K562 (cell line): ENCODE results near the gene NR3C1. TPM values are rescaled to one million over a fixed set of nuclear protein-coding genes. Genes with fewer than 3 reads are reported as not detected.

Experiments
- ATF7 ChIP-seq: fragments of 450-650 bp; IDR thresholded peaks from 2 replicates; pipeline ENCODE4 v1.7.1; 2014; ENCODE audit warnings: mild to moderate bottlenecking, moderate library complexity
- CHD1 ChIP-seq: fragments of 200-600 bp; sonication (generic); IDR thresholded peaks from one replicate; pipeline ENCODE4 v1.6.1; 2012; ENCODE audit warnings: mild to moderate bottlenecking, moderate library complexity, low read length, inconsistent platforms
- FOXM1 ChIP-seq, 2 experiments: fragments of 450-650 bp in 1 of 2; sonication (generic) in 1 of 2; formaldehyde crosslinking in 1 of 2; IDR thresholded peaks; 2 replicates each; pipeline versions ENCODE4 v1.6.1 to v1.9.0; 2017 to 2022; ENCODE audit warnings: low read depth in 2 of 2, mild to moderate bottlenecking in 2 of 2, missing genetic modification reagents in 1 of 2, moderate library complexity in 1 of 2
- HNRNPL ChIP-seq: fragments of 200-400 bp; formaldehyde crosslinking; IDR thresholded peaks from 2 replicates; pipeline ENCODE4 v1.6.1; 2017; ENCODE audit warnings: low read depth, mild to moderate bottlenecking, low read length
- PHF21A ChIP-seq: fragments of 450-650 bp; IDR thresholded peaks from 2 replicates; pipeline ENCODE4 v1.6.1; 2017; ENCODE audit warnings: low read depth, borderline replicate concordance
- RAD21 ChIP-seq, 2 experiments: fragments of 250-450 bp in 1 of 2; fragments of 450-650 bp in 1 of 2; sonication (Bioruptor Pico) in 1 of 2; formaldehyde crosslinking in 1 of 2; IDR thresholded peaks in 1 of 2; conservative IDR thresholded peaks in 1 of 2; 2 replicates each; pipeline versions ENCODE4 v1.4.0 to v1.8.0; 2020 to 2022; ENCODE audit warnings: mild to moderate bottlenecking in 2 of 2, moderate library complexity in 1 of 2
- RBM15 ChIP-seq: fragments of 200-400 bp; formaldehyde crosslinking; IDR thresholded peaks from 2 replicates; pipeline ENCODE4 v1.6.1; 2018; ENCODE audit warnings: mild to moderate bottlenecking, low read length, moderate library complexity; ENCODE audit not compliant: insufficient read depth
- SAFB2 ChIP-seq: fragments of 200-400 bp; formaldehyde crosslinking; IDR thresholded peaks from 2 replicates; pipeline ENCODE4 v1.6.1; 2018; ENCODE audit warnings: borderline replicate concordance, low read length, low read depth, moderate library complexity; ENCODE audit not compliant: severe bottlenecking
- SNIP1 ChIP-seq: fragments of 450-650 bp; IDR thresholded peaks from 2 replicates; pipeline ENCODE4 v1.7.1; 2017; ENCODE audit warnings: low read depth, mild to moderate bottlenecking
- TAF9B ChIP-seq: fragments of 450-650 bp; IDR thresholded peaks from 2 replicates; pipeline ENCODE4 v1.6.1; 2018; ENCODE audit warnings: mild to moderate bottlenecking; ENCODE audit not compliant: partially characterized antibody
- ZNF174 ChIP-seq: fragments of 250-450 bp; sonication (Bioruptor Pico); IDR thresholded peaks from 2 replicates; pipeline ENCODE4 v1.4.0; 2020; ENCODE audit warnings: mild to moderate bottlenecking
- ZNF23 ChIP-seq: fragments of 250-450 bp; sonication (Bioruptor Pico); IDR thresholded peaks from 2 replicates; pipeline ENCODE4 v1.4.0; 2020; ENCODE audit warnings: mild to moderate bottlenecking
- ZNF232 ChIP-seq: sonication (generic); formaldehyde crosslinking; IDR thresholded peaks from 2 replicates; pipeline ENCODE4 v1.8.0; 2022; ENCODE audit warnings: mild to moderate bottlenecking, missing genetic modification reagents
- ZNF311 ChIP-seq: fragments of 250-450 bp; sonication (Bioruptor Pico); IDR thresholded peaks from 2 replicates; pipeline ENCODE4 v1.4.0; 2020; ENCODE audit warnings: mild to moderate bottlenecking, moderate library complexity
- ZNF551 ChIP-seq: fragments of 250-450 bp; sonication (Bioruptor Pico); IDR thresholded peaks from 2 replicates; pipeline ENCODE4 v1.5.0; 2021; ENCODE audit warnings: mild to moderate bottlenecking, moderate library complexity
- polyA plus RNA-seq, 8 experiments: library from polyadenylated mRNA; depleted of rRNA in 4 of 8; stranded (reverse) in 5 of 8; unstranded in 3 of 8; fragments of >200 nt; fragmentation: Nextera tagmentation in 2 of 8; fragmentation: Illumina TruSeq in 1 of 8; extraction: Ambion mirVana in 2 of 8; extraction: Trizol in 1 of 8; gene quantifications; 2 replicates each; pipeline versions ENCODE4 v1.2.1 to v1.2.3, GENCODE V29; 2011 to 2014; ENCODE audit warnings: inconsistent platforms in 1 of 8, missing spikeins in 1 of 8
- total RNA-seq, 7 experiments: library from RNA; depleted of rRNA in 6 of 7; stranded (reverse); fragments of >200 nt in 6 of 7; fragmentation: Illumina TruSeq in 2 of 7; extraction: Trizol in 2 of 7; gene quantifications; 2 replicates each; pipeline versions ENCODE4 v1.2.1 to v1.2.3, GENCODE V29; 2011 to 2021; ENCODE audit warnings: low replicate concordance in 1 of 7
- TF ChIP-seq, protein P1 (sequence below), 2 experiments: IDR thresholded peaks; 2 replicates each; pipeline ENCODE4 v1.6.1; 2011; ENCODE audit warnings: borderline replicate concordance in 1 of 2, control low read depth in 1 of 2, low read depth in 1 of 2, low read length in 1 of 2, mild to moderate bottlenecking in 1 of 2, mixed read lengths in 1 of 2, moderate library complexity in 1 of 2; ENCODE audit not compliant: insufficient read depth in 1 of 2, insufficient read length in 1 of 2, poor library complexity in 1 of 2, severe bottlenecking in 1 of 2; ENCODE audit errors: extremely low read depth in 1 of 2
- TF ChIP-seq, protein P2 (sequence below): IDR thresholded peaks from 2 replicates; pipeline ENCODE4 v1.6.1; 2012; ENCODE audit warnings: low read depth, low read length, improper control_type of control experiment, borderline replicate concordance
- TF ChIP-seq, protein P3 (sequence below): conservative IDR thresholded peaks from 2 replicates; pipeline ENCODE4 v1.6.1; 2011; ENCODE audit warnings: low read depth, mild to moderate bottlenecking, low read length; ENCODE audit not compliant: control insufficient read depth
- TF ChIP-seq, protein P4 (sequence below), 2 experiments: fragments of 450-650 bp; IDR thresholded peaks; 2 replicates each; pipeline ENCODE4 v1.6.1; 2016
- TF ChIP-seq, protein P5 (sequence below): IDR thresholded peaks from 2 replicates; pipeline ENCODE4 v1.6.1; 2011; ENCODE audit not compliant: insufficient read length; ENCODE audit errors: extremely low read depth

Gene NR3C1
- total and polyA plus RNA-seq, 9 of the 15 experiments (the other 6 are each of a cell fraction or from before 2014, with no cell fraction given): 8.2 to 36.0 (median 15.0) TPM

DNA sequence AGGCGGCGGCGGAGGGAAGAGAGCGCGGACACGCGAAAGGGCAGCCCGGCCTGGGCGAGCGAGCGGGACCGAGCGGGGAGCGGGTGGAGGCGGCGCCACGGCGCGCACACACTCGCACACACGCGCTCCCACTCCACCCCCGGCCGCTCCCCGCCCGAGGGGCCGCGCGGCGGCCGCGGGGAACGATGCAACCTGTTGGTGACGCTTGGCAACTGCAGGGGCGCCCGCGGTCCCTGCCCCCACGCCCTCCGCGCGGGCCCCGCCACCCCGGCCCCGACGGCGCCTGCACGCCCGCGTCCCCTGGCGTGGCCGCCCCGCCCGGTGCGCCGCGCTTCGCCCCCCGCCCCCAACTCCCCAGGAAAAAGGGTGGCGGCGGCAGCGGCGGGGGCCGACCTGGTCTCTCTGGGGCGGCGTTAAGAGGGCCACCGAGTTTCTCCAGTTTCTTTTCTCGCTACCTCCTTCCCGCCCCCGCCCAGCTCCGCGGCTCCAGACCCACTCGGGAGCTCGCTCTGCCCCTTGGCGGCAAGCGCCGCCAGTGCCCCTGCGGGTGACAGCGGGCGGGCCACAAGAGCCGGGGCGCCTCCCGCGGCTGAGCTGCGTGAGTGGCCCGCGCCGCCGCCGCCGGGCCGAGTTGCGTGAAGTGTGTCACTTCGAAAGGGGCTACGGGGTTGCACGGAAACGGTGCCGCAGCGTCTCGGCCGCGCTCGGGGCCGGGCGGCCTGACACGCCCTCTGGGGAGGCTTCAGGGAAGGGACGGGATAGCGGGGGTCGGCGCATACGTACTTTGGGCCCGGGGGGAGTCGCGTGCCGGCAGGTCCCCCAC, at the start of gene NR3C1 (continued):
- TF ChIP-seq, protein P1, sequence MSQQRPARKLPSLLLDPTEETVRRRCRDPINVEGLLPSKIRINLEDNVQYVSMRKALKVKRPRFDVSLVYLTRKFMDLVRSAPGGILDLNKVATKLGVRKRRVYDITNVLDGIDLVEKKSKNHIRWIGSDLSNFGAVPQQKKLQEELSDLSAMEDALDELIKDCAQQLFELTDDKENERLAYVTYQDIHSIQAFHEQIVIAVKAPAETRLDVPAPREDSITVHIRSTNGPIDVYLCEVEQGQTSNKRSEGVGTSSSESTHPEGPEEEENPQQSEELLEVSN (IDR thresholded peaks at IDR 0.05; ENCODE audit: borderline replicate concordance in 1 of 2, extremely low read depth in 1 of 2, insufficient read depth in 1 of 2, insufficient read length in 1 of 2, low read depth in 1 of 2, low read length in 1 of 2, poor library complexity in 1 of 2, severe bottlenecking in 1 of 2): peak; percentile 19 to 57
- TF ChIP-seq CHD1 (peak; percentile 25), HNRNPL (0 out of 2 replicates have a peak, but pooled peaks have one; percentile 43), TAF9B (no peak), SNIP1 (no peak), RBM15 (no peak), ZNF232 (CRISPR knock-in tag) (no peak), ZNF174 (CRISPR knock-in tag) (no peak), ATF7 (peak; percentile 20; the same call in 1 of the 2 replicates), RAD21 (CRISPR knock-in tag; conservative IDR thresholded peaks at IDR 0.05 in 1 of 2, IDR thresholded peaks at IDR 0.05 in 1 of 2) (peak; percentile 48 to 54), FOXM1 (IDR thresholded peaks at IDR 0.05; ENCODE audit: low read depth) (no peak), FOXM1 (CRISPR knock-in tag; IDR thresholded peaks at IDR 0.05; ENCODE audit: low read depth) (no peak), ZNF23 (CRISPR knock-in tag) (no peak), SAFB2 (no peak), PHF21A (no peak), ZNF311 (CRISPR knock-in tag) (no peak), ZNF551 (CRISPR knock-in tag) (no peak)
- TF ChIP-seq, protein P2, sequence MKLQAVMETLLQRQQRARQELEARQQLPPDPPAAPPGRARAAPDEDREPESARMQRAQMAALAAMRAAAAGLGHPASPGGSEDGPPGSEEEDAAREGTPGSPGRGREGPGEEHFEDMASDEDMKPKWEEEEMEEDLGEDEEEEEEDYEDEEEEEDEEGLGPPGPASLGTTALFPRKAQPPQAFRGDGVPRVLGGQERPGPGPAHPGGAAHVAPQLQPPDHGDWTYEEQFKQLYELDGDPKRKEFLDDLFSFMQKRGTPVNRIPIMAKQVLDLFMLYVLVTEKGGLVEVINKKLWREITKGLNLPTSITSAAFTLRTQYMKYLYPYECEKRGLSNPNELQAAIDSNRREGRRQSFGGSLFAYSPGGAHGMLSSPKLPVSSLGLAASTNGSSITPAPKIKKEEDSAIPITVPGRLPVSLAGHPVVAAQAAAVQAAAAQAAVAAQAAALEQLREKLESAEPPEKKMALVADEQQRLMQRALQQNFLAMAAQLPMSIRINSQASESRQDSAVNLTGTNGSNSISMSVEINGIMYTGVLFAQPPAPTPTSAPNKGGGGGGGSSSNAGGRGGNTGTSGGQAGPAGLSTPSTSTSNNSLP: no peak
- TF ChIP-seq, protein P3, sequence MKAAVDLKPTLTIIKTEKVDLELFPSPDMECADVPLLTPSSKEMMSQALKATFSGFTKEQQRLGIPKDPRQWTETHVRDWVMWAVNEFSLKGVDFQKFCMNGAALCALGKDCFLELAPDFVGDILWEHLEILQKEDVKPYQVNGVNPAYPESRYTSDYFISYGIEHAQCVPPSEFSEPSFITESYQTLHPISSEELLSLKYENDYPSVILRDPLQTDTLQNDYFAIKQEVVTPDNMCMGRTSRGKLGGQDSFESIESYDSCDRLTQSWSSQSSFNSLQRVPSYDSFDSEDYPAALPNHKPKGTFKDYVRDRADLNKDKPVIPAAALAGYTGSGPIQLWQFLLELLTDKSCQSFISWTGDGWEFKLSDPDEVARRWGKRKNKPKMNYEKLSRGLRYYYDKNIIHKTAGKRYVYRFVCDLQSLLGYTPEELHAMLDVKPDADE: 0 out of 2 replicates have a peak, but pooled peaks have one; percentile 54
- TF ChIP-seq, protein P4, sequence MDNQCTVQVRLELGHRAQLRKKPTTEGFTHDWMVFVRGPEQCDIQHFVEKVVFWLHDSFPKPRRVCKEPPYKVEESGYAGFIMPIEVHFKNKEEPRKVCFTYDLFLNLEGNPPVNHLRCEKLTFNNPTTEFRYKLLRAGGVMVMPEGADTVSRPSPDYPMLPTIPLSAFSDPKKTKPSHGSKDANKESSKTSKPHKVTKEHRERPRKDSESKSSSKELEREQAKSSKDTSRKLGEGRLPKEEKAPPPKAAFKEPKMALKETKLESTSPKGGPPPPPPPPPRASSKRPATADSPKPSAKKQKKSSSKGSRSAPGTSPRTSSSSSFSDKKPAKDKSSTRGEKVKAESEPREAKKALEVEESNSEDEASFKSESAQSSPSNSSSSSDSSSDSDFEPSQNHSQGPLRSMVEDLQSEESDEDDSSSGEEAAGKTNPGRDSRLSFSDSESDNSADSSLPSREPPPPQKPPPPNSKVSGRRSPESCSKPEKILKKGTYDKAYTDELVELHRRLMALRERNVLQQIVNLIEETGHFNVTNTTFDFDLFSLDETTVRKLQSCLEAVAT (IDR thresholded peaks at IDR 0.05): no peak
- TF ChIP-seq, protein P5, sequence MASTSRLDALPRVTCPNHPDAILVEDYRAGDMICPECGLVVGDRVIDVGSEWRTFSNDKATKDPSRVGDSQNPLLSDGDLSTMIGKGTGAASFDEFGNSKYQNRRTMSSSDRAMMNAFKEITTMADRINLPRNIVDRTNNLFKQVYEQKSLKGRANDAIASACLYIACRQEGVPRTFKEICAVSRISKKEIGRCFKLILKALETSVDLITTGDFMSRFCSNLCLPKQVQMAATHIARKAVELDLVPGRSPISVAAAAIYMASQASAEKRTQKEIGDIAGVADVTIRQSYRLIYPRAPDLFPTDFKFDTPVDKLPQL: no peak
